Stomach (tissue), 9 donors: ENCODE measurements around the gene CFHR4. TPM values are rescaled to one million over a fixed set of nuclear protein-coding genes. Genes with fewer than 3 reads are reported as not detected.
"Not testable (repeated sequence)": the region's sequence is repeated elsewhere in the genome, so short reads cannot be mapped to it uniquely, and the experiment has no call there.

Source experiments
- DNase-seq, 2 donors: peaks; one replicate each; pipeline versions ENCODE4 v3.0.0 to v3.0.0-alpha.2; 2013 to 2019
- H3K27ac ChIP-seq, 5 donors: fragments of 200-600 bp in 4 of 5; sonication (generic) in 4 of 5; one replicate each; pipeline ENCODE4 v1.5.1; 2013 to 2019; ENCODE audit warnings: mild to moderate bottlenecking in 1 of 5, moderate library complexity in 1 of 5
- H3K27me3 ChIP-seq, 3 donors: fragments of 200-600 bp; sonication (generic); one replicate each; pipeline ENCODE4 v1.5.1; 2017 to 2019; ENCODE audit warnings: mixed run types in 1 of 3
- H3K36me3 ChIP-seq, 4 donors: fragments of 200-600 bp; sonication (generic); 1 replicate in 3 of 4; 2 replicates in 1 of 4; pipeline ENCODE4 v1.5.1; 2016 to 2019
- H3K4me1 ChIP-seq, 4 donors: fragments of 200-600 bp; sonication (generic); one replicate each; pipeline ENCODE4 v1.5.1; 2016 to 2019
- H3K4me3 ChIP-seq, 4 donors: fragments of 200-600 bp; sonication (generic) in 3 of 4; one replicate each; pipeline ENCODE4 v1.5.1; 2016 to 2019; ENCODE audit warnings: mild to moderate bottlenecking in 1 of 4
- H3K9me3 ChIP-seq, 4 donors: fragments of 200-600 bp; sonication (generic); one replicate each; pipeline ENCODE4 v1.5.1; 2016 to 2019
- CTCF ChIP-seq, 7 experiments: fragments of 450-650 bp in 4 of 7; fragments of 200-600 bp in 3 of 7; sonication (generic) in 3 of 7; IDR thresholded peaks; one replicate each; pipeline ENCODE4 v1.5.1; 2016 to 2019; ENCODE audit warnings: antibody characterized with exemption in 7 of 7, control low read depth in 2 of 7, mild to moderate bottlenecking in 1 of 7
- EP300 ChIP-seq: sonication (generic); formaldehyde crosslinking; IDR thresholded peaks from one replicate; pipeline ENCODE4 v1.6.1; 2017; ENCODE audit warnings: antibody characterized with exemption
- POLR2A ChIP-seq, 4 donors: fragments of 450-650 bp; IDR thresholded peaks; one replicate each; pipeline ENCODE4 v1.6.1; 2016; ENCODE audit warnings: antibody characterized with exemption in 4 of 4, control low read depth in 2 of 4, mild to moderate bottlenecking in 1 of 4, moderate library complexity in 1 of 4
- POLR2AphosphoS5 ChIP-seq, 3 donors: sonication (generic); formaldehyde crosslinking; IDR thresholded peaks; one replicate each; pipeline ENCODE4 v1.6.1; 2016; ENCODE audit warnings: antibody characterized with exemption in 3 of 3
- WGBS, 5 donors: extraction: QIAGEN DNeasy Blood & Tissue Kit in 3 of 5; methylation state at CpG; one replicate each; pipeline versions ENCODE4 v1.1.5 to v1.1.7; 2013 to 2018; 5-methylcytosine and 5-hydroxymethylcytosine counted together
- intact Hi-C: fragments of 100-400 bp; cut with DNase I; formaldehyde crosslinking; loops from one replicate; pipeline ENCODE4 v1.15.1; 2023; ENCODE audit warnings: low total_unique reads
- polyA plus RNA-seq, 3 donors: library from polyadenylated mRNA; stranded (reverse); fragments of 200-250 nt; gene quantifications; one replicate each; pipeline ENCODE4 v1.2.3, GENCODE V29; 2013
- total RNA-seq, 5 donors: library from RNA; depleted of rRNA; stranded (reverse); fragments of >200 nt; gene quantifications; one replicate each; pipeline versions ENCODE4 v1.1.0 to v1.2.3, GENCODE V29; 2014 to 2016
- donor health status: healthy with polysubstance abuse.
- donor health status: Bipolar disorder and iron deficiency.
- donor health status: healthy.

The CFHR4 gene
- total and polyA plus RNA-seq, 8 donors, result not detected

- H3K4me3 ChIP-seq, result no peak overlapping the region
- H3K27ac ChIP-seq, result no peak overlapping the region
- H3K27me3 ChIP-seq, result peaks cover 0 to 10% (median 9%) of the 10 kb centered on the region in 3 donors
- WGBS, 5 donors, result 32 to 52% (median 40%) methylated on average over 8 of the region's 8 CpGs
- no peaks in the 10 kb centered on the region for H3K36me3 ChIP-seq
- TF ChIP-seq CTCF (IDR thresholded peaks at IDR 0.05) (no peak), POLR2AphosphoS5 (IDR thresholded peaks at IDR 0.05) (no peak)
- H3K9me3 ChIP-seq, result no peaks in the 10 kb centered on the region
- no peak for DNase-seq
- peaks cover 0 to 8% (median 0%) of the 10 kb centered on the region in 4 donors for H3K4me1 ChIP-seq
- intact Hi-C loops, result no loop called here
Observed at GRCh38 chr1:196896355-196896754, 8.5 kb downstream of the CFHR4 start.

GRCh38 chr1:196897158-196897828 lies 9.4 kb downstream of the CFHR4 start:
- H3K4me3 ChIP-seq, result no peak overlapping the region
- no peaks in the 10 kb centered on the region for H3K9me3 ChIP-seq
- H3K27me3 ChIP-seq, result peaks cover 0 to 10% (median 9%) of the 10 kb centered on the region in 3 donors
- WGBS, 5 donors, result 12 to 32% (median 19%) methylated on average over 25 to 26 of the region's 26 CpGs
- intact Hi-C loops, result no loop called here
- H3K27ac ChIP-seq, result no peak overlapping the region
- DNase-seq, result peak in 1 of 2 donors; percentile 8
- H3K4me1 ChIP-seq, result peaks cover 0 to 8% (median 0%) of the 10 kb centered on the region in 4 donors
- TF ChIP-seq CTCF (IDR thresholded peaks at IDR 0.05) (no peak), POLR2AphosphoS5 (IDR thresholded peaks at IDR 0.05) (no peak), EP300 (no peak), POLR2A (IDR thresholded peaks at IDR 0.05) (no peak)
- H3K36me3 ChIP-seq, result no peaks in the 10 kb centered on the region

GRCh38 chr1:196902344-196902743 lies 14.5 kb downstream of the CFHR4 start:
- Histone ChIP-seq H3K4me1 (peaks cover 0 to 4% (median 0%) of the 10 kb centered on the region in 4 donors), H3K4me3 (no peak overlapping the region), H3K36me3 (no peaks in the 10 kb centered on the region), H3K9me3 (no peaks in the 10 kb centered on the region), H3K27ac (no peak overlapping the region), H3K27me3 (peaks cover 0 to 5% (median 5%) of the 10 kb centered on the region in 3 donors)
- 73 to 83% (median 81%) methylated on average over 2 of the region's 2 CpGs for WGBS, 5 donors
- TF ChIP-seq POLR2AphosphoS5 (IDR thresholded peaks at IDR 0.05) (no peak), EP300 (no peak), CTCF (IDR thresholded peaks at IDR 0.05) (no peak), POLR2A (IDR thresholded peaks at IDR 0.05) (no peak)
- DNase-seq, result no peak
- intact Hi-C loops, result no loop called here

- Histone ChIP-seq H3K4me1 (no peaks in the 10 kb centered on the region), H3K27me3 (no peaks in the 10 kb centered on the region), H3K4me3 (no peak overlapping the region), H3K27ac (no peak overlapping the region), H3K36me3 (no peaks in the 10 kb centered on the region), H3K9me3 (no peaks in the 10 kb centered on the region)
- TF ChIP-seq CTCF (IDR thresholded peaks at IDR 0.05) (no peak), POLR2AphosphoS5 (IDR thresholded peaks at IDR 0.05) (no peak), EP300 (no peak), POLR2A (IDR thresholded peaks at IDR 0.05) (no peak)
- DNase-seq, result no peak
- 91 to 100% (median 97%) methylated on average over 2 of the region's 2 CpGs for WGBS, 5 donors
- intact Hi-C loops, result no loop called here
Observed at GRCh38 chr1:196910215-196910614, 22.4 kb downstream of the CFHR4 start.

GRCh38 chr1:196912283-196912682 lies 24.4 kb downstream of the CFHR4 start:
- H3K9me3 ChIP-seq, H3K4me1 ChIP-seq, intact Hi-C loops, H3K27me3 ChIP-seq, H3K4me3 ChIP-seq, H3K36me3 ChIP-seq, DNase-seq, H3K27ac ChIP-seq: not testable (repeated sequence)
- 36 to 70% (median 48%) methylated on average over 5 of the region's 5 CpGs for WGBS, 5 donors

GRCh38 chr1:196926839-196927238 lies 39.0 kb downstream of the CFHR4 start:
- H3K27me3 ChIP-seq, H3K4me1 ChIP-seq, H3K9me3 ChIP-seq, H3K4me3 ChIP-seq, H3K36me3 ChIP-seq, intact Hi-C loops, DNase-seq, H3K27ac ChIP-seq: not testable (repeated sequence)
- WGBS, 5 donors, result 54 to 84% (median 70%) methylated on average over 1 of the region's 1 CpG

- H3K4me3 ChIP-seq, H3K4me1 ChIP-seq, intact Hi-C loops, H3K27ac ChIP-seq, H3K36me3 ChIP-seq, H3K9me3 ChIP-seq, H3K27me3 ChIP-seq, DNase-seq: not testable (repeated sequence)
- WGBS, 5 donors, result 92 to 94% (median 93%) methylated on average over 2 of the region's 2 CpGs
Observed at GRCh38 chr1:196932853-196933252, 45.0 kb downstream of the CFHR4 start.
